ENCODE measurements around the gene RAF1. TPM values are rescaled to one million over a fixed set of nuclear protein-coding genes. Genes with fewer than 3 reads are reported as not detected.

RAF1 gene
- total and polyA plus RNA-seq, 9 of the 15 experiments (the other 6 are each of a cell fraction or from before 2014, with no cell fraction given), result 28.0 to 183 (median 85.6) TPM

DNA sequence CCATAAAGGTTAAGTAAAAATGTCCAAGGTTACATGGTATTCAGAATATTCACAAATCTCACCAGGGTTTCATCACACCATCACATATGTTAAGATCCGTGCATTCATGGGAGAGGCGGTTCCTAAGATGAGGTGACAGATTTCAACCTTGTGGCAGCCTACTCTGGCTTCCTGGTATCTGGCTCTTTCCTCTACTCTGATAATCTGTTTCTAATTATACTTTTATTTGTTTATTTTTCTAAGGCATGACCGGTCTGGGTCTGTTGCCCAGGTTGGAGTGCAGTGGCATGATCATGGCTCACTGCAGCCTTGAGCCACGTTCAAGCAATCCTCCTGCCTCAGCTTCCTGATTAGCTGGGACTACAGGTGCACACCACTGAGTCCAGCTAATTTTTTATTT is 34.4 kb downstream of the RAF1 start (continued):
- TF ChIP-seq, protein P1, sequence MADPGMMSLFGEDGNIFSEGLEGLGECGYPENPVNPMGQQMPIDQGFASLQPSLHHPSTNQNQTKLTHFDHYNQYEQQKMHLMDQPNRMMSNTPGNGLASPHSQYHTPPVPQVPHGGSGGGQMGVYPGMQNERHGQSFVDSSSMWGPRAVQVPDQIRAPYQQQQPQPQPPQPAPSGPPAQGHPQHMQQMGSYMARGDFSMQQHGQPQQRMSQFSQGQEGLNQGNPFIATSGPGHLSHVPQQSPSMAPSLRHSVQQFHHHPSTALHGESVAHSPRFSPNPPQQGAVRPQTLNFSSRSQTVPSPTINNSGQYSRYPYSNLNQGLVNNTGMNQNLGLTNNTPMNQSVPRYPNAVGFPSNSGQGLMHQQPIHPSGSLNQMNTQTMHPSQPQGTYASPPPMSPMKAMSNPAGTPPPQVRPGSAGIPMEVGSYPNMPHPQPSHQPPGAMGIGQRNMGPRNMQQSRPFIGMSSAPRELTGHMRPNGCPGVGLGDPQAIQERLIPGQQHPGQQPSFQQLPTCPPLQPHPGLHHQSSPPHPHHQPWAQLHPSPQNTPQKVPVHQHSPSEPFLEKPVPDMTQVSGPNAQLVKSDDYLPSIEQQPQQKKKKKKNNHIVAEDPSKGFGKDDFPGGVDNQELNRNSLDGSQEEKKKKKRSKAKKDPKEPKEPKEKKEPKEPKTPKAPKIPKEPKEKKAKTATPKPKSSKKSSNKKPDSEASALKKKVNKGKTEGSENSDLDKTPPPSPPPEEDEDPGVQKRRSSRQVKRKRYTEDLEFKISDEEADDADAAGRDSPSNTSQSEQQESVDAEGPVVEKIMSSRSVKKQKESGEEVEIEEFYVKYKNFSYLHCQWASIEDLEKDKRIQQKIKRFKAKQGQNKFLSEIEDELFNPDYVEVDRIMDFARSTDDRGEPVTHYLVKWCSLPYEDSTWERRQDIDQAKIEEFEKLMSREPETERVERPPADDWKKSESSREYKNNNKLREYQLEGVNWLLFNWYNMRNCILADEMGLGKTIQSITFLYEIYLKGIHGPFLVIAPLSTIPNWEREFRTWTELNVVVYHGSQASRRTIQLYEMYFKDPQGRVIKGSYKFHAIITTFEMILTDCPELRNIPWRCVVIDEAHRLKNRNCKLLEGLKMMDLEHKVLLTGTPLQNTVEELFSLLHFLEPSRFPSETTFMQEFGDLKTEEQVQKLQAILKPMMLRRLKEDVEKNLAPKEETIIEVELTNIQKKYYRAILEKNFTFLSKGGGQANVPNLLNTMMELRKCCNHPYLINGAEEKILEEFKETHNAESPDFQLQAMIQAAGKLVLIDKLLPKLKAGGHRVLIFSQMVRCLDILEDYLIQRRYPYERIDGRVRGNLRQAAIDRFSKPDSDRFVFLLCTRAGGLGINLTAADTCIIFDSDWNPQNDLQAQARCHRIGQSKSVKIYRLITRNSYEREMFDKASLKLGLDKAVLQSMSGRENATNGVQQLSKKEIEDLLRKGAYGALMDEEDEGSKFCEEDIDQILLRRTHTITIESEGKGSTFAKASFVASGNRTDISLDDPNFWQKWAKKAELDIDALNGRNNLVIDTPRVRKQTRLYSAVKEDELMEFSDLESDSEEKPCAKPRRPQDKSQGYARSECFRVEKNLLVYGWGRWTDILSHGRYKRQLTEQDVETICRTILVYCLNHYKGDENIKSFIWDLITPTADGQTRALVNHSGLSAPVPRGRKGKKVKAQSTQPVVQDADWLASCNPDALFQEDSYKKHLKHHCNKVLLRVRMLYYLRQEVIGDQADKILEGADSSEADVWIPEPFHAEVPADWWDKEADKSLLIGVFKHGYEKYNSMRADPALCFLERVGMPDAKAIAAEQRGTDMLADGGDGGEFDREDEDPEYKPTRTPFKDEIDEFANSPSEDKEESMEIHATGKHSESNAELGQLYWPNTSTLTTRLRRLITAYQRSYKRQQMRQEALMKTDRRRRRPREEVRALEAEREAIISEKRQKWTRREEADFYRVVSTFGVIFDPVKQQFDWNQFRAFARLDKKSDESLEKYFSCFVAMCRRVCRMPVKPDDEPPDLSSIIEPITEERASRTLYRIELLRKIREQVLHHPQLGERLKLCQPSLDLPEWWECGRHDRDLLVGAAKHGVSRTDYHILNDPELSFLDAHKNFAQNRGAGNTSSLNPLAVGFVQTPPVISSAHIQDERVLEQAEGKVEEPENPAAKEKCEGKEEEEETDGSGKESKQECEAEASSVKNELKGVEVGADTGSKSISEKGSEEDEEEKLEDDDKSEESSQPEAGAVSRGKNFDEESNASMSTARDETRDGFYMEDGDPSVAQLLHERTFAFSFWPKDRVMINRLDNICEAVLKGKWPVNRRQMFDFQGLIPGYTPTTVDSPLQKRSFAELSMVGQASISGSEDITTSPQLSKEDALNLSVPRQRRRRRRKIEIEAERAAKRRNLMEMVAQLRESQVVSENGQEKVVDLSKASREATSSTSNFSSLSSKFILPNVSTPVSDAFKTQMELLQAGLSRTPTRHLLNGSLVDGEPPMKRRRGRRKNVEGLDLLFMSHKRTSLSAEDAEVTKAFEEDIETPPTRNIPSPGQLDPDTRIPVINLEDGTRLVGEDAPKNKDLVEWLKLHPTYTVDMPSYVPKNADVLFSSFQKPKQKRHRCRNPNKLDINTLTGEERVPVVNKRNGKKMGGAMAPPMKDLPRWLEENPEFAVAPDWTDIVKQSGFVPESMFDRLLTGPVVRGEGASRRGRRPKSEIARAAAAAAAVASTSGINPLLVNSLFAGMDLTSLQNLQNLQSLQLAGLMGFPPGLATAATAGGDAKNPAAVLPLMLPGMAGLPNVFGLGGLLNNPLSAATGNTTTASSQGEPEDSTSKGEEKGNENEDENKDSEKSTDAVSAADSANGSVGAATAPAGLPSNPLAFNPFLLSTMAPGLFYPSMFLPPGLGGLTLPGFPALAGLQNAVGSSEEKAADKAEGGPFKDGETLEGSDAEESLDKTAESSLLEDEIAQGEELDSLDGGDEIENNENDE (IDR thresholded peaks at IDR 0.05; ENCODE audit: low read depth, low read length), result no peak
- TF ChIP-seq, protein P2, sequence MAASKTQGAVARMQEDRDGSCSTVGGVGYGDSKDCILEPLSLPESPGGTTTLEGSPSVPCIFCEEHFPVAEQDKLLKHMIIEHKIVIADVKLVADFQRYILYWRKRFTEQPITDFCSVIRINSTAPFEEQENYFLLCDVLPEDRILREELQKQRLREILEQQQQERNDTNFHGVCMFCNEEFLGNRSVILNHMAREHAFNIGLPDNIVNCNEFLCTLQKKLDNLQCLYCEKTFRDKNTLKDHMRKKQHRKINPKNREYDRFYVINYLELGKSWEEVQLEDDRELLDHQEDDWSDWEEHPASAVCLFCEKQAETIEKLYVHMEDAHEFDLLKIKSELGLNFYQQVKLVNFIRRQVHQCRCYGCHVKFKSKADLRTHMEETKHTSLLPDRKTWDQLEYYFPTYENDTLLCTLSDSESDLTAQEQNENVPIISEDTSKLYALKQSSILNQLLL (CRISPR knock-in tag; IDR thresholded peaks at IDR 0.05; ENCODE audit: borderline replicate concordance), result no peak
- no peak for TF ChIP-seq ZNF408 (CRISPR knock-in tag; IDR thresholded peaks at IDR 0.05; ENCODE audit: low read depth)
- peak; percentile 40; the same call in 1 of the 2 replicates for TF ChIP-seq TEAD4 (IDR thresholded peaks at IDR 0.05; ENCODE audit: low read length)
- no peak for TF ChIP-seq TEAD4 (CRISPR knock-in tag; IDR thresholded peaks at IDR 0.05; ENCODE audit: borderline replicate concordance)
- TF ChIP-seq RBM22 (IDR thresholded peaks at IDR 0.05; ENCODE audit: low read depth, low read length, poor library complexity, severe bottlenecking), result no peak
- TF ChIP-seq ATF7 (IDR thresholded peaks at IDR 0.05), result no peak
- no peak for TF ChIP-seq PHF8 (IDR thresholded peaks at IDR 0.05; ENCODE audit: borderline replicate concordance, low read length)
- TF ChIP-seq, protein P3, sequence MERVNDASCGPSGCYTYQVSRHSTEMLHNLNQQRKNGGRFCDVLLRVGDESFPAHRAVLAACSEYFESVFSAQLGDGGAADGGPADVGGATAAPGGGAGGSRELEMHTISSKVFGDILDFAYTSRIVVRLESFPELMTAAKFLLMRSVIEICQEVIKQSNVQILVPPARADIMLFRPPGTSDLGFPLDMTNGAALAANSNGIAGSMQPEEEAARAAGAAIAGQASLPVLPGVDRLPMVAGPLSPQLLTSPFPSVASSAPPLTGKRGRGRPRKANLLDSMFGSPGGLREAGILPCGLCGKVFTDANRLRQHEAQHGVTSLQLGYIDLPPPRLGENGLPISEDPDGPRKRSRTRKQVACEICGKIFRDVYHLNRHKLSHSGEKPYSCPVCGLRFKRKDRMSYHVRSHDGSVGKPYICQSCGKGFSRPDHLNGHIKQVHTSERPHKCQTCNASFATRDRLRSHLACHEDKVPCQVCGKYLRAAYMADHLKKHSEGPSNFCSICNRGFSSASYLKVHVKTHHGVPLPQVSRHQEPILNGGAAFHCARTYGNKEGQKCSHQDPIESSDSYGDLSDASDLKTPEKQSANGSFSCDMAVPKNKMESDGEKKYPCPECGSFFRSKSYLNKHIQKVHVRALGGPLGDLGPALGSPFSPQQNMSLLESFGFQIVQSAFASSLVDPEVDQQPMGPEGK (CRISPR knock-in tag; IDR thresholded peaks at IDR 0.05; ENCODE audit: borderline replicate concordance), result no peak
- TF ChIP-seq ZNF165 (CRISPR knock-in tag; IDR thresholded peaks at IDR 0.05; ENCODE audit: borderline replicate concordance), result no peak

Measured in K562 (cell line).